Upper lobe of left lung (tissue), 4 donors: ENCODE results near the gene IRF5.

ENCODE experiments used
- EP300 ChIP-seq, 4 donors: sonication (generic); formaldehyde crosslinking; IDR thresholded peaks; one replicate each; pipeline ENCODE4 v1.5.1; 2017; ENCODE audit warnings: antibody characterized with exemption in 4 of 4, control low read depth in 2 of 4
- POLR2A ChIP-seq, 4 donors: fragments of 450-650 bp; IDR thresholded peaks; one replicate each; pipeline ENCODE4 v1.5.1; 2016 to 2017; ENCODE audit warnings: antibody characterized with exemption in 4 of 4, mild to moderate bottlenecking in 2 of 4
- POLR2AphosphoS5 ChIP-seq, 2 donors: sonication (generic); formaldehyde crosslinking; IDR thresholded peaks; one replicate each; pipeline ENCODE4 v1.5.1; 2017; ENCODE audit warnings: antibody characterized with exemption in 2 of 2
- TF ChIP-seq, protein P1 (sequence below), 6 experiments: fragments of 450-650 bp in 4 of 6; fragments of 200-600 bp in 2 of 6; sonication (generic) in 2 of 6; IDR thresholded peaks; one replicate each; pipeline ENCODE4 v1.5.1; 2016 to 2019; ENCODE audit warnings: antibody characterized with exemption in 6 of 6

DNA sequence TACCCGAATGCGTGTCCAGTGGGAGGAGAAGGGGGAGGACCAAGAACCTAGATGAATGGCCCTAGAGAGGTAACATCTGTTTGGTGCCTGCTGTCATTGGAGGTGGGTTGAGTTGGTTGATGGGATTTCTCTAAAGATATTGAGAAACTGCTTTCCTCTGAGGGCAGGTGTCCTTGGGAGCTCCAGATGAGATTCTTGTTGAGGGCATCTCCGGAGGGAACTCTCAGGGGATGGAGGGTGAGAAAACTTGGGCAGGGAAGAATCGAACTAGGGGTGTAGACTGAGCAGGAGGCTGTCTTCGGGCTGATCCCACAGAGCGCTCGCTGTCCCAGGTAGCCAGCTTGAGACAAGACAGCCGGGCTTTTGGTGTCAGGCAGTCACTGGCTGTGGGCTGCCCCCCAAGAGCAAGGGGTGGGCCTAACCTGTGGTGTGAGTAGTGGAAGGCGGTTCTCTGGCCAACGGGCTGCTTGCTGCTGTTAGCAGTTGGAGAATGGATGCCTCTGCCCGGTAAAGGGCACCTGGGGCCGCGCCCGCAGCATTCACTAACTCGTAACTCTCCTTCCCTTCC is 3.7 kb downstream of the IRF5 start:
- TF ChIP-seq, protein P1, sequence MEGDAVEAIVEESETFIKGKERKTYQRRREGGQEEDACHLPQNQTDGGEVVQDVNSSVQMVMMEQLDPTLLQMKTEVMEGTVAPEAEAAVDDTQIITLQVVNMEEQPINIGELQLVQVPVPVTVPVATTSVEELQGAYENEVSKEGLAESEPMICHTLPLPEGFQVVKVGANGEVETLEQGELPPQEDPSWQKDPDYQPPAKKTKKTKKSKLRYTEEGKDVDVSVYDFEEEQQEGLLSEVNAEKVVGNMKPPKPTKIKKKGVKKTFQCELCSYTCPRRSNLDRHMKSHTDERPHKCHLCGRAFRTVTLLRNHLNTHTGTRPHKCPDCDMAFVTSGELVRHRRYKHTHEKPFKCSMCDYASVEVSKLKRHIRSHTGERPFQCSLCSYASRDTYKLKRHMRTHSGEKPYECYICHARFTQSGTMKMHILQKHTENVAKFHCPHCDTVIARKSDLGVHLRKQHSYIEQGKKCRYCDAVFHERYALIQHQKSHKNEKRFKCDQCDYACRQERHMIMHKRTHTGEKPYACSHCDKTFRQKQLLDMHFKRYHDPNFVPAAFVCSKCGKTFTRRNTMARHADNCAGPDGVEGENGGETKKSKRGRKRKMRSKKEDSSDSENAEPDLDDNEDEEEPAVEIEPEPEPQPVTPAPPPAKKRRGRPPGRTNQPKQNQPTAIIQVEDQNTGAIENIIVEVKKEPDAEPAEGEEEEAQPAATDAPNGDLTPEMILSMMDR (IDR thresholded peaks at IDR 0.05): no peak
- TF ChIP-seq POLR2A (IDR thresholded peaks at IDR 0.05) (no peak), EP300 (IDR thresholded peaks at IDR 0.05) (no peak), POLR2AphosphoS5 (IDR thresholded peaks at IDR 0.05) (no peak)
